Endometrial microvascular endothelial cells (primary cell): Measurements from ENCODE around the gene EMC1. TPM values are rescaled to one million over a fixed set of nuclear protein-coding genes. Genes with fewer than 3 reads are reported as not detected.
"Not testable (repeated sequence)": the region's sequence is repeated elsewhere in the genome, so short reads cannot be mapped to it uniquely, and the experiment has no call there.

Source experiments
- in situ Hi-C: cut with HindIII; loops from 2 replicates; pipeline ENCODE4 v1.10.0; 2017; ENCODE audit warnings: low sequenced_read_pairs, low pct_unique_long_range_greater_than_20kb; ENCODE audit errors: inconsistent ontology term
- total RNA-seq: library from RNA; depleted of rRNA; stranded (reverse); fragments of >200 nt; gene quantifications from one replicate; pipeline ENCODE4 v1.2.3, GENCODE V29; 2015; ENCODE audit errors: inconsistent ontology term

EMC1 gene
- total RNA-seq, 1 donor from 2014 or later, result 85.6 TPM

DNA sequence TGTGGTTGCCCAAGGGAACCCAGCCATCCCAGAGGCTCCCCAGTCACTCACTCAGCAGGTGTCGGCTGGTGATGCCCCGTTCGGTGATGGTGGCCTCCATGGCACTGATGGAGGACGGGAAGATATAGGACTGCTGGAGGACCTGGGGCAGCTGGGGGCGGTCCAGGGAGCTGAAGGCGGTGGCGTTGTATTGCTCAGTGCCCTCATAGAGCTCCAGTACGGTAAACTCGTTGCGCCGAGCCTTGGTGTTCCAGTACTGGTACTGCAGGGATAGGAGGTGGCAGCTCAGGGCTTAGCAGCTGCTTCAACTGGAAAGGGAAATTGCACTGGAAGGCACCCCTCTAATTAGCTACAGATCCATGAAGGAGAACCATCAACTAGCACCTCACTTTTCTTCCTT is 28.8 kb downstream of the EMC1 start:
- in situ Hi-C loops, result no loop called here

DNA sequence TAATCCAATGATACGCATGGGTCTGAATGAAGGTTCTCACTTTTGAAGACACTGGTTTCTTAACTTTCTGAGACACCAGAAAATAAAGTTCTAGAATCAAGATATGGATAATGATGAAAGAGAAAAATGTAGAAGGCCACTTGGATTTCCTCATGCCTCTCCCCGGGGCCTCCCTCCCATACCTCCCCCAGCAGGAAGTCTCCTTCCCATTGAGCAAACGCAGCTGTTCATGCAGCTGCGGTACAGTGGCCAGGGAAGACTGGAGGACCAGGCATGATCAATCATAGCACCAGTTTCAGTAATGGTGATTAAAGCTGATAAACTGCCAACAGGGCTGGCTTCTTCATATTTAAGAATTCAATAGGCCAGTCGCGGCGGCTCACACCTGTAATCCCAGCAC is 30.3 kb downstream of the EMC1 start:
- in situ Hi-C loops, result no loop called here

DNA sequence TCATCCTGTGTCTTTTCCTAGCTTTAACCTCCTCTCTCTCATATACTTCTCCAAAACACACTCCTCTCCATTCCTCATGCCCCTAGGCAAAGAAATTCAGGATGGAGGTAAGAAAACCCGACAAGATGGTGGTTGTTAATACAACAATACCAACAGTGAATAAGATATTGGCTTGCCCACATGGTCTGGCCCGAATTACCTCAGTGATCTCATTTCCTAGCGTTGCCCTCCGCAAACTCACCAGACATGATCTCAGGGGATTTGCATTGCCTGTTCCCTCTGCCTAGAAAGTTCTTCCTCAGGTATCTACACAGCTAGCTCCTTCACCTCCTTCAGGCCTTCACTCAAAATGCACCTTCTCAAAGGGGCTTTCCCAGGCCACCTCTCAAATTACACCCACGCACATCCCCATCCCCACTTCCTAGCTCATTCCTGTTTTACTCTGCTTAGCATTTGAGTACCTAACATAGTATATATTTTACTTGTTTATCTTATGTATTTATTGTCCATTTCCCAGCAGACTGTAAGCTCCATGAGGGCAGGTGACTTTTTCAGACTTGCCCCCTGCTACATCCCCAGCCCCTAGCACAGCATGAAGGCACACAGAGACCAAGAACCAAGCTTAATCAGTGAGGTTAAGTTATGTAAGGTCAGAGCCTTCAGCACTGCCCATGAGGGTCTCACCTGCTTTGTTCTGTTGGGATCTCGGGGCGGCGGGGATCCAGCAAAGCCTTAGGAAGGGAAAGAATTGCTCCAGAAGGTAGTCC is 31.1 kb downstream of the EMC1 start:
- in situ Hi-C loops, result no loop called here

DNA sequence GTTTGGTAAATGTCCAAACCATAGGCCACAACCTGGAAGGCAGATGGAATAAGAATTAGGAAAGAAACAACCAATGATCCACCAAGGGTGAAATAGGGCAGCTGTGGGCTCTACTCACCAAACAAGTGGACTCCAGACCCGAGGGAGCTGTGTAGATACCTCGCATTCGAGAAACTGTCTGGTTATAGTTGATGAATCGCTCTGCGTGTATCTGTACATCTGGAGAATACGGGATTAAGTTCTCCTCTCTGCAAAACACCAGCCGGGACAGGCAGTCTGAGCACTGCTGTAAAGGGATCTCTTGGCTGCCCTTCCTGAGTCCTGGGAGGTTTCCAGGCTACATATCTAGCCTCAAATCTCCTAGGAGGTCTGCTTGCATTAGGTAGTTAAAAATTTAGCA is 31.9 kb downstream of the EMC1 start:
- in situ Hi-C loops, result no loop called here

DNA sequence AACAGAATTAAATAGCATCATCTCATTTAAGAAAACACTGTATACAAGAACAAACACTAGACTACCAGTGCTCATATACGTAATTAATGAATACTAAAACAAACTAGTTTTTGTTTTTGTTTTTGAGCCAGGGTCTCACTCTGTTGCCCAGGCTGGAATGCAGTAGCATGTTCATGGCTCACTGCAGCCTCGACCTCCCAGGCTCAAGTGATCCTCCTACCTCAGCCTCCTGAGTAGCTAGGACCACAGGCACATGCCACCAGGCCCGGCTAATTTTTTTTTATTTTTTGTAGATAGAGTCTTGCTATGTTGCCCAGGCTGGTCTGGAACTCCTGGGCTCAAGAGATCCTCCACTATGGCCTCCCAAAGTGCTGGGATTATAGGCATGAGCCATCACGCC is 34.7 kb downstream of the EMC1 start:
- in situ Hi-C loops, result not testable (repeated sequence)

DNA sequence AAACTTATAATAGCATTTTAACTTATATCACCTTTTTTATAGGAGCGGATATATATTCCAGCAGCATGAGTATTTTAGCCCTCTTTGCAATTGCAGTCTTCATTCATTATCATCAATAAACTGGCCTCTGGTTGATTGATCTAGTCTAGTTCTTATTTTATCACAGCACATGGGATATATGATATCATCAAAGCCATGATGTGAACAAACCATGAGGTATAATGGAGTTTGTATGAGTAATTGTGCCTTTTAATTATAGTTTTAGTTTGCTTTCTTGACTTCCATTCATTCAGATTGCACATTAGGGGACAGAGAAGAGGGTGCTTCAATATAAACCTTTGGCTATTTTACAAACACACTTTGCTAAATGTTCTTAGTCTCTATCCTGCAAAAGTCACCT is 37.7 kb downstream of the EMC1 start:
- in situ Hi-C loops, result no loop called here

DNA sequence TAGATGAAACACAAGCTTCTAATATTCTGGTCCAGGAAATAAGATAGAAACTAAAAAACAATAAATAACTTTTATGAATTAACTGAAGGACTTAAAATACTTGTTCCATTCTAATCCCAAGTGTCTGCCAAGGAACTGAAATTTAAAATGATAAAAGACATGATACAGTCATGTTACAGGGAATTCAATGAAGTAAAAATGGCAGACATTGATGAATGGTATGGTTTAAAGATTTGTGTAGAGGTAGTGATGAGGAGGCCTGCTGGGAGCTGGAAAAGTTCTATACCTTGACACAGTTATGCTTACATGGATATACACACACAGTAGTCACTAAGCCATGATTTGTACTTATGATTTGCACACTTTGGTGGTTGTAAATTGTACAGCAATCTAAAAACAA is 39.2 kb downstream of the EMC1 start:
- in situ Hi-C loops, result no loop called here

DNA sequence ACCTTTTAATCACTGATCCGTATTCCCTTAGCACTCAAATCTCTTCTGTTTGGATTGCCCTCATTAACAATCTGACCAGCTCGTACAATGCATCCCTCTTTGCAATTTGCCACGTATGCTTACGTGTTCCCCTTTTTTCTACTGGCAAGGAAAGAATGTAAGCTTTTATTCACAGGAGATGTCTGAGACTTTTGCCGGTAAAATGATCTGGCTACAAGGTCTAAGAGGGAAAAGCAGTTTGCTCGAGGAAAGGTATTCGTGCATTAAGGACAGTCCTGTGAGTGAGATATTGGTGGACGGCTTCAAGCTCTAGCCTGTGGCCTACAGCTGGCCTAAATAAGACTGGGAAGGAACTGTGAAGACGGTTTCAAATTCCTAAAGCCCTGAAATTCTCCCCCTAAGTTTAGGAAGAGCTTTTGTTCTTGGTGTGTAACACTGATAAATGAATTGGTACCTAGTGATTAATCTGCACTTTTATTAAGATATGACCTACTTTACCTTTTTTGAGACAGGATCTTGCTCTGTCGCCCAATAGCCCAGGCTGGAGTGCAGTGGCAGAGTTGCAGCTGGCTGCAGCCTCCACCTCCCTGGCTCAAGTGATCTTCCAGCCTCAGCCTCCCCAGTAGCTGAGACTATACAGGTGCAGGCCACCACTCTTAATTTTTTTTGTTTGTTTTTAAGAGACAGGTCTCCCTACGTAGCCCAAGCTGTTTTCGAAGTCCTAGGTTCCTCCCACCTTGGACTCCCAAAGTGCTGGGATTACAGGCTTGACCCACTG is 40.4 kb downstream of the EMC1 start:
- in situ Hi-C loops, result no loop called here

DNA sequence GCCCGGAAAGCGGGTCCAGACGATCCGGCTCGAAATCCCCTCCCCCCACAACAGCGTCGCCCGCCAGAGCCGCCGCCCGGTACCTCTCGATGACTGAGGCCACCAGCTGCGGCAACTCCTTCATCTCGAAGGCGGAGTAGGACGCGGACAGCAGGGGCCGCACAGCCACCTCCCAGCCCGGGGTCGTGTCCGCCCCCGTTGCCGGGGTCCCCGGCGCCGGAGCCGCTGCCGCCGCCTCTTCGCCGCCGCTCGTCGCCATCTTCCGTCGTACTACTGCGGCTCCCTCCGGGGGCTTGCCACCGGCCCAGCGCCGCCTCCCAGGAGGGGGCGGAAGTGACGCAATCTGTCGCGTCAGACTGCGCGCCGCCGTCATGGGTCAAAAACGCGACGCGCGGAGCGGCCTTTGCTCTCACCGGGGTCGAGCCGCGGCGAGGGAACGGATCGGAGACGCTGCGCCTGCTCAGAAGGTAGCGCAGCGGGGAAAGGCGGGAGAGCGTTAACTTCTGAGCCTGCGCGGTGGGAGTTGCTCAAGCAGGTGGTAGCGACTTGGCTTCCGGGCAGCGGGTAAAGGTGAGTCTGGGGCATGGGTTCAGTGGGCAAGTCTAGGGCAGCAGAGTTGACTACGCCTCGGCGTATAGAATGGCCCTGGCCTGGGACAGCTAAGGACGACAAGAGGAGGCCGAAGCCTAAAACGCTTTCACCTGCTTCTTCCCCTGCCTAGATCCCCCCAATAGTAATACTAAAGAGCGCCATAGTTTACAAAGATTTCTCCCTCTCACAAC is 41.1 kb downstream of the EMC1 start, which contains the start of gene UBR4:
UBR4 (minus strand) TSS at position 277 of the 782 bp plus-strand sequence; CDS start at position 259, 18 bp downstream.
- in situ Hi-C loops, result no loop called here

DNA sequence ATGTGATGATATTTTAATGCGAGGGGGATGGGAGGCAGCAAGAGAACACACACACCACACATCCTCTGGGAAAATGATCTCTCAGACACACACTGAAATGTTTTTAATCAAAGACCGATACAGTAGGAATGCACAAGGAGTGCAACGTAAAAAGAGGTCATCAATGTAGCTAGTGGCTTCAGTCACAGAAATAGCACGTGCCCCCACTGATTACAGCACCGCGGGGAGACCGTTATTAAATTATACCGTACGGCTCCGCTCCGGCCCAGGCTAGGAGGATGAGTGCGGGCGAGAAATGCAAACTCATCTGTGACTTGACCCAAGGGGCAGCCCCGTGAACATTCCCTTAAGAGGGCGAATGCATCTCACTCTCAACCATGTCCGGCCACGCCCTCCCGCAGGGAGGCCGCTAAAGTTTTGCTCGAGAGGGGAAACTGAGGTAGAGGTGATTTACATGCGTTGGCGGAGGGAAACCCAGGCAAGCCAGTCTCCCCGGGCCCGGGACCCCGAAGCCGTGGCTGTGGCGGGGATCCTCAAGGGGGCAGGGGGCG is 41.8 kb downstream of the EMC1 start:
- in situ Hi-C loops, result no loop called here

DNA sequence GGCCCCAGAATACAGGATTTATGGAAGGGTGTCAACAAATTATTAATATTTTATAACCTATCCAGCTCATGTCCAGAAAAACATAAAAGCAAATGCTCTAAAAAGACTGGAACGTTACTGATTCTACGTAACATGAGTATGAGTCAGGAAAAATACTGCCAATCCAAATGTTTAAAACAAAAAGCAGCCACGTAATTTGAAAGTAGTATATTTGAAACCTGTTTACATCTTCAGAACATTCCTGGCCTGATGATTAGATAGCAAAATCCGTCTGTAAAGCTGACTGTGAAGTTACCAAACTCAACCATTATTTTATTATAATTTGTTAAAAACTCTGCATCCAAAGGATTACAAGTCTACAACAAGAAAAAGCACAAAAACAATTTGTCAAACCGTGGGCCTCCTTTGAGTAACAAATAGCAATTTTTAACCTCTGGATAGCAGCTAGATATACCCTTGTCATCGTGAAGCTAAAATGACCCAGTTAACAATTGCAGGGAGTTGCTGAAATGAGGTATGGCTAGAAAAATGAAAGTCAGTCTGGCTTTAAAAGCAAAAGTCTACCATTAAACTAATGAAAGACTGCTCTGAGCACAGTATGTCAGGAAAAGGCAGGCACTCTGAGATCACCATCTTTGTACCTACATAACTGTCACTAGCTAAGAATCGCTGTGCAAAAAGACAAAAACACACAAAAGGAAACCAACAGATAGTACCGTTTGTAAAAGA is 42.5 kb downstream of the EMC1 start:
- in situ Hi-C loops, result no loop called here

DNA sequence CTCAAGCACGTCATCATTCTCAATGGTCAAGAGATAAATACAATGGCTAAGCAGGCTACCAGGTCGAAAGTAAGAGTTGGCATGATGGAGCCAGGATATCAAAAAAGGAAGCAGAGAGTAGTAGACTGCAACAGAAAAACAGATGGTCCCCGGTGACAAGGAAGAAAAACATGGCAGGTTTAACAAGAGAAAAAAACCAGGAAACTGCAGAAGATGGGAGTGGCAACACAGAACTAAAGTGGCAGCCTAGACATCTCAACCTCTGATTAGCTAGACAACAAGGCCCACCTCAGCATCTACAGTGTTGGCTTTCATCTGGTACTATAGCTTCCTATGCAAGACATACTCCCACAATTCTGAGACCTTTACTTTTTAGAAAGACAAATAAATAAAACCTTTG is 44.4 kb downstream of the EMC1 start:
- in situ Hi-C loops, result no loop called here

DNA sequence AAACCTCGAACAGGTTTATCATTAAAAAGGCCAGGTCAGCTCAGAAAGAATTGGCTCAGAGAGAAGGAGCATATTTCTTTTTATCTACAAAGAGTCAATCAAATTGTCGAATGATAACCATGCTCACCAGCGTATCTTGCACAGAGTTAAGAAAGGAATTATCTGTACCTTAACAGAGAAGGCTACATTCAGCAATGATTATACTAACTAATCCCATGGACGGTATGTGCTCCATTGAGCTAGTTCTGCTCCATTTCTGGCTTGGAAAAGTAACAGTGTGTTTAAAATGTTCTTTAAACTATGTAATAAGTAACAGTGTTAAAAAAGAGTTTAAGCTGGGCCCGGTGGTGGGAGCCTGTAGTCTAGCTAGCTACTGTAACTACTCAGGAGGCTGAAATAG is 45.5 kb downstream of the EMC1 start:
- in situ Hi-C loops, result no loop called here

DNA sequence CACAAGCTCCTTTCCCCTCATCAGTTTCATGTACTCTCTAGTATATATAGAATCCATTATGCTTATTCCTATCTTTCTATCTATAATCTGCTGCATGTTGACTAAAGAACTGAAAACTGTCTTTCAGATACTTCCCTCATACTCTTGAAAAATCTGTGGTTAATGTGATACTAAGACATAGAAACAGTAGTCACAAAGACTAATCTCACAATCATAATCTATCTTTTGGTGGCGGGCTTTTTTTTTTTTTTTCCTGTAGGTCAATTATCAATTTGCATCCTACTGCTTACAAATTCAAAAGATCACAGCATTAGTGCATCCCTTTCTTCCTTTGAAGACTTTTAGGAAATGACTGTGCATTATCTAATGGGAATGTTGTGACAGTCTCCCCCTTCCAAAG is 45.9 kb downstream of the EMC1 start:
- in situ Hi-C loops, result no loop called here

DNA sequence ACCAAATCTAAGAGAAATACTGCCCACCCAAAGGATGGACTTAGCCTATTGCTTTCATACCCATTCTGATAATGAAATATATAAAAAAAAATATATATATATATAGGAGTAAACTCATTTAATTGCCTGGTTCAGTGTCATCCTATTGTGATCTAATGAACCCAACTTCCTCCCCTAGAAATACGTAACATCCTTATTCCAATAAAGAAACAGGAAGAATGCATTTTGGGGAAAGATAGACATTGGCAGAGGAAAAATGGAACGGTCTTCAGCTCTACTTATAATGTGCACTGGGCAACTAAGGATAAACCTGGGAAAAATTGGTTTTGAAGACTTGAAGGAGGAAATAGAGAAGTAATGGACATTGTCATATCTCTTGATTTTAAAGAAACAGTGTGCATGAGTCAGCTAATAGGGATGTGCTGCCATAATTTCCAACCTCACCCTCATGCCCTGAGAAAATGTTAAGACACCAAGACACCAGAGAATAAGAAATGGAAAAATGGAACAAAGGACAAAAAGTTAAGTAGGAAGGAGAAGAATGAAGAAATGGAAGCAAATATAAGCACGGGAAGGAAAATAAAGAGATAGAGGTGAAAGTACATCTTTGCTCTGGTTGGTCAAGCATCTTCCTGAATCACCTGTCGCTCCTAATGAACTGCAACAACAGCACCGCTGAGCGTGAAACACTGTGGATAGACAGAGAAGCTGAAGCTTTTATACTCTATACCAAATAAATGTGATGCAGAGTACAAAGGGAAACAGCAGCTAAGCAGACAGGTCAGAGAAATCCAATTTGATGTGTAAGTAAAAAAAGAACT is 46.7 kb downstream of the EMC1 start:
- in situ Hi-C loops, result no loop called here

DNA sequence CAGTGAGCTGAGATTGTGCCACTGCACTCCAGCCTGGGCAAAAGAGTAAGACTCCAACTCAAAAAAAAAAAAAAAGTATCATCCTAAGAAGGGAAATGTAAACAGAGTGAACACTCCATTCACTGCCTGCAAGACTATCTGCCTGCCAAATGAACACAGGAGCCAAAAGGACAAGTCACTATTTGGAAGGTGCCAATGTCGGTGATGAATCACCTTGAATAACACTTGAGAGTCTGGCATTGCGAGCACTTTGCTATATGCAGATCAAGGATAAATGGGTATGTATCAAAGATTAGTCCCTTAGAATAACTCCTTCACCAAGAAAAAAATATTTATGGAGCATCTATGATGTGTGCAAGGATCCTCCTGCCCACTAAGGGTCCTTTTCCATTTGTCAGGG is 47.9 kb downstream of the EMC1 start:
- in situ Hi-C loops, result no loop called here

DNA sequence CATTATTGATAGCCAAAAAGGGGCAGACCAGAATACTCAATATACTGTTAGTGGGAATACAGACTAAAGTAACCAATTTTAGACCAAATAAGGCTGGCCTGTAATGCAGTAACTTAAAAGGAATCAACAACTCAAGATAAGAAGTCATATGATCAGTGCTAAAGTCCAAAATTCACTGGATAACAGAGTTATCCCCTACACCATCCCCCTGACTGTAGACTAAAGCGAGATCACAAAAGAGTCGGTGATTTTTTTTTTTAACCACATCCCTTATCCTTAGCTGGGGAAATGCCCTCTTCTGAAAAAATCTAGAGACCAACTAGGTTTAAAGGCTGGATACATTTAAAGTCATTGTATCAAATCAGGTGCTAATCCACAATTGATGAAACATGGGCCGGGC is 48.9 kb downstream of the EMC1 start:
- in situ Hi-C loops, result no loop called here
